C4-2B (cell line): ENCODE data around the gene PPM1N.

ENCODE experiments used
- ZFX ChIP-seq: fragments of 450-650 bp; IDR thresholded peaks from 2 replicates; pipeline ENCODE4 v1.6.1; 2017
- TF ChIP-seq, protein P1 (sequence below): fragments of 450-650 bp; conservative IDR thresholded peaks from 2 replicates; pipeline ENCODE4 v1.5.1; 2017; ENCODE audit warnings: mild to moderate bottlenecking

GRCh38 chr19:45531349-45531748 is 33.1 kb downstream of the PPM1N start:
- TF ChIP-seq, protein P1, sequence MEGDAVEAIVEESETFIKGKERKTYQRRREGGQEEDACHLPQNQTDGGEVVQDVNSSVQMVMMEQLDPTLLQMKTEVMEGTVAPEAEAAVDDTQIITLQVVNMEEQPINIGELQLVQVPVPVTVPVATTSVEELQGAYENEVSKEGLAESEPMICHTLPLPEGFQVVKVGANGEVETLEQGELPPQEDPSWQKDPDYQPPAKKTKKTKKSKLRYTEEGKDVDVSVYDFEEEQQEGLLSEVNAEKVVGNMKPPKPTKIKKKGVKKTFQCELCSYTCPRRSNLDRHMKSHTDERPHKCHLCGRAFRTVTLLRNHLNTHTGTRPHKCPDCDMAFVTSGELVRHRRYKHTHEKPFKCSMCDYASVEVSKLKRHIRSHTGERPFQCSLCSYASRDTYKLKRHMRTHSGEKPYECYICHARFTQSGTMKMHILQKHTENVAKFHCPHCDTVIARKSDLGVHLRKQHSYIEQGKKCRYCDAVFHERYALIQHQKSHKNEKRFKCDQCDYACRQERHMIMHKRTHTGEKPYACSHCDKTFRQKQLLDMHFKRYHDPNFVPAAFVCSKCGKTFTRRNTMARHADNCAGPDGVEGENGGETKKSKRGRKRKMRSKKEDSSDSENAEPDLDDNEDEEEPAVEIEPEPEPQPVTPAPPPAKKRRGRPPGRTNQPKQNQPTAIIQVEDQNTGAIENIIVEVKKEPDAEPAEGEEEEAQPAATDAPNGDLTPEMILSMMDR: no peak
- TF ChIP-seq ZFX: no peak
